Activated gamma-delta T cell treated with anti-CD3 and anti-CD28 coated beads, Interleukin-2, amount 50 U/mL, for 16 hours (primary cell): ENCODE data around the gene FAM193A.
"Not testable (repeated sequence)": the region's sequence is repeated elsewhere in the genome, so short reads cannot be mapped to it uniquely, and the experiment has no call there.

Source experiments
- DNase-seq: peaks from one replicate; pipeline ENCODE4 v3.0.0-alpha.2; 2020; ENCODE audit warnings: low read depth

The FAM193A gene

GRCh38 chr4:2536193-2537010, at the start of gene FAM193A:
FAM193A (plus strand) TSS chr4:2536647; CDS start chr4:2536916, 269 bp downstream.
- DNase-seq = peak; percentile 99

GRCh38 chr4:2486981-2487380, 49.5 kb upstream of the FAM193A start:
- no peak for DNase-seq

- no peak for DNase-seq
Observed at GRCh38 chr4:2487632-2488031, 48.8 kb upstream of the FAM193A start.

GRCh38 chr4:2489081-2489805, 47.2 kb upstream of the FAM193A start:
- DNase-seq = no peak

- no peak for DNase-seq
Observed at GRCh38 chr4:2489841-2490552, 46.5 kb upstream of the FAM193A start.

GRCh38 chr4:2492970-2493369, 43.5 kb upstream of the FAM193A start:
- no peak for DNase-seq

GRCh38 chr4:2494992-2495391, 41.5 kb upstream of the FAM193A start:
- no peak for DNase-seq

- DNase-seq = no peak
Observed at GRCh38 chr4:2497324-2497723, 39.1 kb upstream of the FAM193A start.

- DNase-seq = no peak
Observed at GRCh38 chr4:2497931-2498330, 38.5 kb upstream of the FAM193A start.

GRCh38 chr4:2500547-2500946, 35.9 kb upstream of the FAM193A start:
- DNase-seq = no peak

- no peak for DNase-seq
Observed at GRCh38 chr4:2501034-2501594, 35.3 kb upstream of the FAM193A start.

GRCh38 chr4:2503809-2504208, 32.6 kb upstream of the FAM193A start:
- DNase-seq = no peak

- DNase-seq = no peak
Observed at GRCh38 chr4:2507259-2507658, 29.2 kb upstream of the FAM193A start.

GRCh38 chr4:2507855-2508254, 28.6 kb upstream of the FAM193A start:
- DNase-seq = no peak

GRCh38 chr4:2510351-2511259, 25.8 kb upstream of the FAM193A start:
- DNase-seq = no peak

- DNase-seq = no peak
Observed at GRCh38 chr4:2511645-2512131, 24.8 kb upstream of the FAM193A start.

GRCh38 chr4:2512396-2513135, 23.9 kb upstream of the FAM193A start:
- no peak for DNase-seq

GRCh38 chr4:2514193-2514592, 22.3 kb upstream of the FAM193A start:
- DNase-seq = not testable (repeated sequence)

GRCh38 chr4:2514944-2515343, 21.5 kb upstream of the FAM193A start:
- DNase-seq = not testable (repeated sequence)

- no peak for DNase-seq
Observed at GRCh38 chr4:2515830-2516550, 20.5 kb upstream of the FAM193A start.
